ENCODE results near the gene PKIB. TPM values are rescaled to one million over a fixed set of nuclear protein-coding genes. Genes with fewer than 3 reads are reported as not detected.

The PKIB gene
- total and polyA plus RNA-seq, 8 donors = 1.2 to 2.7 (median 2.2) TPM

- no peaks in the 10 kb centered on the region for H3K9me3 ChIP-seq
- H3K36me3 ChIP-seq = no peaks in the 10 kb centered on the region
- intact Hi-C loops (cut with DNase I) = no loop called here
- H3K4me1 ChIP-seq = no peaks in the 10 kb centered on the region
- H3K27me3 ChIP-seq = no peaks in the 10 kb centered on the region
- no peak for TF ChIP-seq CTCF (IDR thresholded peaks at IDR 0.05)
- no peak overlapping the region for H3K27ac ChIP-seq
- no peak for ATAC-seq
- no peak for DNase-seq
- H3K4me3 ChIP-seq = no peak overlapping the region
Measured at GRCh38 chr6:122702841-122703240, 92.6 kb downstream of the PKIB start.

- no peak for TF ChIP-seq CTCF (IDR thresholded peaks at IDR 0.05)
- Histone ChIP-seq H3K4me1 (no peaks in the 10 kb centered on the region), H3K27ac (no peak overlapping the region), H3K4me3 (no peak overlapping the region), H3K27me3 (no peaks in the 10 kb centered on the region), H3K9me3 (no peaks in the 10 kb centered on the region), H3K36me3 (no peaks in the 10 kb centered on the region)
- no peak for ATAC-seq
- no peak for DNase-seq
- intact Hi-C loops (cut with DNase I) = no loop called here
Measured at GRCh38 chr6:122704066-122704465, 93.9 kb downstream of the PKIB start.

GRCh38 chr6:122709922-122710512 is 99.8 kb downstream of the PKIB start:
- peak; percentile 58 for ATAC-seq

DNA sequence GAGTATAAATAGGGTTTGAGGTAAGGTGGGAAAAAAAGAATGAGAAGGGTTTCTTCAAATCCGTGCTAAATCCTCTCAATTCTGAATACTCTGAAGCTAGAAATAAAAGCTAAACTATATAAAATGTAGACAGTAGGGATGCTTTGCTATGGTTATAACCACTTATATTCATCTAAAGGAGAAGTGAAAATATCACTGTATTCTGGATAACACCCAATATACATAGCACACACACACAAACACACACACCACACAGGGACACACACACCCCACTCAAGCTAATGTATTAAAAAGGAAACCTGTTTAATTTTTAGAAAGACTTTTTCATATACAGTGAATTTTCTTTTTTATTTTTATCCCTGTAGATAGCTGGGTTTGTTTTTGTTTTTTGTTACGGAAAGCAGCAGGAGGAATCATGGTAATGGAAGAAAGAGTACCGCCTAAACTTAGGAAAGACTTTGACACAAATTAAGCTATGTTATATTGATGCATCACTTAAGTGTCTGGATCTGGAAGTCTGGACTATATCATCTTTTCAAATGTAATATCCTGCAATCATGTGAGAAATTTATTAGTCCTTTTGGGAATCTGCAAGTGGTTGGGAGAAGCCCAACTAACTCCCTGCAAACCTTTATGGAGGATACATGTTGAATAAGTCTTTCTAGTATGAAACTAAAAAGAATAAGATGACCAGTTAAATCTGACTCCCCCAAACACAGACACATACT is 100.9 kb downstream of the PKIB start:
- no peak for DNase-seq
- no peaks in the 10 kb centered on the region for H3K27me3 ChIP-seq

More at GRCh38 chr6:122709922-122710512, 99.8 kb downstream of the PKIB start:
- Histone ChIP-seq H3K4me3 (no peak overlapping the region), H3K27ac (no peak overlapping the region), H3K27me3 (no peaks in the 10 kb centered on the region), H3K36me3 (no peaks in the 10 kb centered on the region), H3K4me1 (peaks cover 0 to 10% of the 10 kb centered on the region in 2 donors), H3K9me3 (no peaks in the 10 kb centered on the region)
- intact Hi-C loops (cut with DNase I) = no loop called here
- DNase-seq = no peak
- no peak for TF ChIP-seq CTCF (IDR thresholded peaks at IDR 0.05)

More for the DNA sequence above, 100.9 kb downstream of the PKIB start:
- H3K27ac ChIP-seq = no peak overlapping the region
- H3K4me1 ChIP-seq = peaks cover 0 to 10% of the 10 kb centered on the region in 2 donors
- TF ChIP-seq CTCF (IDR thresholded peaks at IDR 0.05) = no peak
- H3K4me3 ChIP-seq = no peak overlapping the region
- H3K36me3 ChIP-seq = no peaks in the 10 kb centered on the region
- ATAC-seq = no peak
- H3K9me3 ChIP-seq = no peaks in the 10 kb centered on the region
- intact Hi-C loops (cut with DNase I) = no loop called here

All from left lung (tissue), 10 donors.